NCI-H510A (cell line): ENCODE data around the gene XPNPEP2.

Experiments used
- DNase-seq: peaks from one replicate; lab custom pipeline; 2025; lab: John Stamatoyannopoulos, UW

The XPNPEP2 gene

DNA sequence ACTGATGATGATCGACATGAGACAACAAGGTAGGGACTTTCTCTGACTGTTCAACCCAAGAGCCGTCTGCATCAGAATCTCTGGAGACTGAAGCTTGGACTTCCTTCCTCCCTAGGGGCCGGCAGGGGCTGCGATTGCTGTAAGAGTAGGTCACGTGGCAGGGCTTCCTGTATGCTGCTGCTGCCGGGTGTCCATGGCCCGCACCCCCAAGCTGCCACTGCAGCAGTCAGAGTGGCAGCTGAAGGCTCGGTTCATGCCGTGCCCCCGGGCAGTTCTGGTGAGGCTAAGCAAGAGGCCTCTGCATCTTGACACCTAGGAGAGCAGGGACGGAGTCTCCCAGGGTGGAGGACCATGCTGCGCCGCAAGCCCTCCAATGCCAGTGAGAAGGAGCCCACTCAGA is 41.0 kb downstream of the XPNPEP2 start, which contains the start of gene SASH3:
Gene SASH3 (plus strand): TSS at position 203 of the 400 bp plus-strand sequence. CDS start 149 bp downstream, at position 352.
- DNase-seq, result no peak

DNA sequence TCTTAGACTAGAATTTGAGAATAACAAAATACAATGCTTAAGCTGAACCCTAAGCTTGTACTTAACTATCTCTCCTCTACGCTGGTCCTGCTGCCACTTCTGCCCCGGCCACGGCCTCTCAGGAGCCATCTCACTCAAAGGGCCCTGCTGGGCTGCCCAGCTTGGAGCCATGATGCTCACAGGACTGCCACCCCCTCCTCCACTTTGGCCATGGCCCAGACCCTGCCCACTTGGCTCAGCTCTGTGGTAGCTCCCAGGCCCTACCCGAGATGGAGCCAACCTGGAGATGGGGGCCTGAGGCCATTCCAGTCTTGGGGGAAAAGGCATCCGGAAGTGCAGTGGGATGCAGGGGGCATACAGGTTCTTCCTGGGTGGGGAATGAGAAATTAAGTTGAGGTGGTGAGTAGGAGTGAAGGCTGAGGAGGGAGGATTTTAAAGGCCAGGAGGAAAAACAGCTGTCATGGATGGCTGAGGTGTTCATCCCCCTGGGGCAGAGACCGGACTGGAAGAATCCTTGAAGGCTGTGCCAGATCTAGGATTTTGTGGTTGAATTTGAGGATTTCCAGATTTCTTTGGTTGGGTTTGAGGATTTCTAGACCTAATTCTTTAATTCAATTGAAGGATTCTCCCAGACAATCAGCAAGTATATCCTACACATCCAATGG is 41.8 kb downstream of the XPNPEP2 start:
- DNase-seq, result no peak

- DNase-seq, result no peak
Observed at GRCh38 chrX:129781134-129781672, 42.4 kb downstream of the XPNPEP2 start.

- DNase-seq, result no peak
Observed at GRCh38 chrX:129781680-129782495, 43.1 kb downstream of the XPNPEP2 start.

DNA sequence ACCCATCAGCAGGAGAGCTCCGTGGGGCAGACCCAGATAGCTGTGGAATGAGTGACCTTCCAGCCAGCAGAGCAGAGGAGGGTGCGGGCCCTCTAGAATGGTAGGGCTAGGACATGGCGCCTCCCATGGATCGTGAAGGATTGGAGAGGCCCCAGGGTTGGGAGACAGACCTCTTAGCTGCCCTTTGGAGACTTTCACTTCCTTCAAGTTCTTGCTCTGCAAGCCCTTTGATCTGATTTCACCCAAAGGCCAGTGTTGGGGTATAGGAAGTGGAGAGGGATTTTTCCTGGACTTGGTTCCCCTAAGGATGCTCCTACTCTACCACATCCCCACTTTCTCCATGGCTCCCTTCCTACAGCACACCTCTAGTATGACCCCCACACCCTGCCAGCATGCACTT is 43.9 kb downstream of the XPNPEP2 start:
- no peak for DNase-seq

GRCh38 chrX:129783291-129783713 is 44.5 kb downstream of the XPNPEP2 start:
- no peak for DNase-seq

DNA sequence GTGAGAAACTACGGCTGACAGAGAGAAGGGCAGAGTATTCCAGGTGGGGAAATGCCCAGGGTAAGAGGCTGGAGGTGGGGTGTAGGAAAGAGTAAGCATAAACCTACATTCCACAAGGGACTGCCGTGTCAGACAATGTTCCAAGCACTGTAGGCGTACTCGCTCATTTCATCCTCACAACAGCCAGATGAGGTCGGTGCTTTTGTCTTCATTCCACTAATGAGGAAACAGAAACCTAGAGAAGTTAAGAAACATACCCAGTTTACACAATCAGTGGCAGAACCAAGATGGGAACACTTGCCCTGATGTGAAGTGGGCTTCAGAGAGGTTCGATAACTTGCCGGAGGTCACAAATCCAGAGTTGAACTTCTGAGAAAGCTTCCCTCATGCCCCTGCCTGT is 45.6 kb downstream of the XPNPEP2 start:
- no peak for DNase-seq

DNA sequence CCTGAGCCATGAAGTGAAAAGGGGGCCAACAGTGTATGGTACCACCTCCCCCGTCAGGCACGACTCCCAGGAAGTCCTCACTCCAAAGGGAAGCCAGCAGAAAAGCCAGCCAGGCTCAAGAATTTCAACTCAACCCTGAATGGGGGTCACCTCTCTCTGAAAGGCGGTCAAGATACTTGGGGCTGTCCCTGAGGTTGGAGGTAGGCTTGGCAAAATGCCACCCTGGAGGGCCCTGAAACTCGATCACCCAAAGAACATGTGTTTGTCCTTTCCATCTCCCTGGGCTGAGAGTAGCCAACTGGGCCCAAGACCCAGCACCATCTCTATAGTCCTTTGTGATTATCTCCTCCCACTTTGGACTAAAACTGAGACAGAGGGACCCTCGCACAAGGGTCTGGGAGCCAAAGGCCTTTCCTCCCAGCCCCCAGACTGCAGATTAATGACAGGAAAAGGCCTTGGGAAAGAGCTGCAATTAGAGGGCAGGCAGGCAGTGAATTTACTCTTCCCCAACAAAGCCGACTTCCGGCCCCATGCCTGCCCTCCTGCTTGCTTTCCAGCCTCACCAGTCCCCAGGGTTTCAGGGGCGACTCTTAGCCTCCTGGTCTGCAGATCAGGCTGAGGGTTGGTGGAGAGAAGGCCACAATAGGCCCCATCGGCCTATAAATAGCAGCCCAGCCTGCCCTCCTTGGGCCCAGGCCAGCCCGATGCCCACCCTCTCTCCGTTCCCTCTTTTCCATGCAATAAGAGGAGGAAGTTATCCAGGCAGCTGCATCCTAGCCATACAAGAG is 46.6 kb downstream of the XPNPEP2 start:
- DNase-seq, result no peak

- DNase-seq, result no peak
Observed at GRCh38 chrX:129786210-129786651, 47.5 kb downstream of the XPNPEP2 start.

DNA sequence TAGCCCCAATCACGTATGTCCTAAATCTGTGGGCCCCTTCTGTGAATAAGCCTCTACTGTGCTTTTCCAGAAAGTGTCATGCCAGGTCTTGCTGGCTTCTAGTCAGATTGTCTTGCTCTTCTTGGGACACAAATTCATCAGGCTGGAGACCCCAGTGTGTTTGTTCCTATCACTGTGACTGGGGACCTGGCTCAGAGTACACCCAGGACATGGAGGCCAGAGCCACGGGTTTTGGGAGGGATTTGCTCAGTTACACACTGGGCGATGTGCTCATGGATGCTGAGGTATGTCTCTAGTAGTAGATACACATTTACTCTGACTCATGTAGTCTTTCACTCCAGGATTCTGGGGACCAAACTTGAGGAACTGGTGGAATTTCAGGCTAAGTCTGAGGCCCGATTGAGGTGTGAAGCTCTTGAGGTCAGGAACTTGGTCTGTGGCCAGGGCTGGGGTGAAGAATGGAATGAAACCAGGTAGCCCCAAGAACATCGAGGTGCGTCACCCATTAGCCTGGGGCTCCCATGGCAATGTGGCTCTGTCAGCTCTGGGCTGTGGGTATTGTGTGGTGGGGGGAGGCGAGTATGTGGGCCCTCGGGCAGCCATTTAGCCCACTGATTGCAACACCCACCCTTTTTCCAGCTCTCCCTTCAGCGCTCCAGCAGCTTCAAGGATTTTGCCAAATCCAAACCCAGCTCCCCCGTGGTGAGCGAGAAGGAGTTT is 48.7 kb downstream of the XPNPEP2 start:
- no peak for DNase-seq

DNA sequence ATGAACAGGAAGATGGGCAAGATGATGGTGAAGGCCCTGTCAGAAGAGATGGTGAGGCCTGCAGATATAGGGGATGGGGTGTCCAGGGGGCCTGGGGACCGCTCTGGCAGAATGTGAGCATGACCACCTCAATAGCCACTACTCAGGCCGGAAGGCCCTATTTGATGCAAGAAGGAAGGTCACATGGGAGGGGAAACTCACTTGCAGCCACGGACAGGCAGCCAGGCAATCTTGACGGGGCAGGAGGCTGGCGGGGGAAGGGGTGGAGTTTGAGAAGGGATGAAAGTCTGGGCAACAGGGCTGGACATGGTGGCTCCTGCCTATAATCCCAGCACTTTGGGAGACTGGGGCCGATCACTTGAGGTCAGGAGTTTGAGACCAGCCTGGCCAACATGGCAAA is 49.7 kb downstream of the XPNPEP2 start:
- no peak for DNase-seq

GRCh38 chrX:129790146-129790545 is 51.4 kb downstream of the XPNPEP2 start:
- no peak for DNase-seq

DNA sequence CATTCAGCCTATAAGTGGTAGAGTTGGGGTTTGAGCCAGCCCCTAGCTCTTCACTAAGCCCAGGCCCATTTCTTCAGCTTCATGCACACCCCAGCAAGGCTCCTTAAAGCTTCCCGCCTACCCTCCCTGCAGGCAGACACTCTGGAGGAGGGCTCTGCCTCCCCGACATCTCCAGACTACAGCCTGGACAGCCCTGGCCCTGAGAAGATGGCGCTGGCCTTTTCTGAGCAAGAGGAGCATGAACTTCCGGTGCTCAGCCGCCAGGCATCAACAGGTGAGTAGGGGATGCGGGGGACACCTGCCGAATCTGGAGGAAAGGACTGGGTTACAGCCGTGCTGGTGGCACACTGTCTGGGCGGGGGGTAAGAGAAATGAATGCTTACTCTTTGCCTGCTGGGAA is 52.0 kb downstream of the XPNPEP2 start:
- DNase-seq, result no peak

DNA sequence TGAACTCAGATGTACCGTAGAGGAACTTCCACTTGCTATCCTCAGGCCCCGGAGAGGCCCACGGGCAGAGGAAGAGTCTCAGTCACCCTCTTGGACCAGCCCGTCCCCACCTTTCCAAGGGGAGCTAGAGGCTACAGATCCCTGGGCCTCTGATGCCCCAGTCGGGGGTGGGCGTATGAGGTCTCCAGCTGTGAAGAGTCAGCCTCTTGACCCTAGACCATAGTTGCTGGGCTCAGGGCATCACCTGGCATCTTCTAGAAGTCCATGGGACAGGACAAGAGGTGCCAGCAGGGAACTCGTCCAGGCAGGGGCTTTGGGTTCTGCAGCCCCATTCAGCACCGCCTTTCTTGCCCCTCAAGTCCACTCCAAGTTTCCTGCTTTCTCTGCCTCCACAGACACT is 52.6 kb downstream of the XPNPEP2 start:
- no peak for DNase-seq

- DNase-seq, result no peak
Observed at GRCh38 chrX:129791961-129792570, 53.3 kb downstream of the XPNPEP2 start.

- no peak for DNase-seq
Observed at GRCh38 chrX:129792586-129793291, 54.0 kb downstream of the XPNPEP2 start.

DNA sequence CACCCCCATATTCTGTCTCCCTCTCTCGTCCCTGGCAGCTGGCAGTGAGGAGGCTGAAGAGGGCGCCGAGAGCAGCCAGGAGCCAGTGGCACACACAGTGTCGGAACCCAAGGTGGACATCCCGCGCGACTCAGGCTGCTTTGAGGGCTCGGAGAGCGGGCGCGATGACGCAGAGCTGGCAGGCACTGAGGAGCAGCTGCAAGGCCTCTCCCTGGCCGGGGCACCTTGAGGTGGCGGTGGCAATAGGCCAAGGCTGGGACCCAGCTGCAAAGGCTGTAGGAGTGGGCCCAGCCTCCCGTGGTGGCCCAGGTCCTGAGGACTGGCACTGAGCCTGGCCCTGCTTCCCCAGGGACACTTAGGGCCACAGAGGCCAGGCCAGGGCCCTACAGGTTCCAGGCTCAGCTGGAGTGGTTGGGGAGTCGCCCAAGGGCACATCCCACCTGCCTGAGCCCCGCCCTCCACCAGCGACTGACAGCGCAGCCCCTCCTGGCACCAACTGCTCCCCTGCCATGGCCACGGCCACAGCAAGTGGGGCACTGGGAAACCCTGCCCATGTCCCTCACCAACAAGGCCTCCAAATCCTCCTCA is 54.9 kb downstream of the XPNPEP2 start:
- DNase-seq, result no peak

DNA sequence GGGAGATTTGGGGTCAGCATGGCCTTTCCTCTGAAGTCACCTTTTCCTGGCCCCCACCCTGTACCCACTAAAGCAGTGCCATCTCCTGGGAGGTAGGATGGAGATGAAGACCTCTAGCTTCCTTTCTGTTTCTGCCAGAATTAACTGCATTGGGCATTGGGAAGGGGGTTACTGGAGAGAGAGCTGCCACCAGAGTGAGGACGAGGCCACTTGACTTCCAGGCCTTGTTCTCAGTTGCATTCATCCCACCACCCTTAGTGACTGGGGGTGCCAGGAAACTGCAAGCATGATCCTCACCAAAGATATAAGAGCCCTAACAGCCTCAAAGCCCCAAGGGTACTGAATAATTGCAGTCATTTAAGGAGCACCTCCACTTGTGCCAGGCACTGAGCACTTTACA is 56.8 kb downstream of the XPNPEP2 start:
- DNase-seq, result no peak

DNA sequence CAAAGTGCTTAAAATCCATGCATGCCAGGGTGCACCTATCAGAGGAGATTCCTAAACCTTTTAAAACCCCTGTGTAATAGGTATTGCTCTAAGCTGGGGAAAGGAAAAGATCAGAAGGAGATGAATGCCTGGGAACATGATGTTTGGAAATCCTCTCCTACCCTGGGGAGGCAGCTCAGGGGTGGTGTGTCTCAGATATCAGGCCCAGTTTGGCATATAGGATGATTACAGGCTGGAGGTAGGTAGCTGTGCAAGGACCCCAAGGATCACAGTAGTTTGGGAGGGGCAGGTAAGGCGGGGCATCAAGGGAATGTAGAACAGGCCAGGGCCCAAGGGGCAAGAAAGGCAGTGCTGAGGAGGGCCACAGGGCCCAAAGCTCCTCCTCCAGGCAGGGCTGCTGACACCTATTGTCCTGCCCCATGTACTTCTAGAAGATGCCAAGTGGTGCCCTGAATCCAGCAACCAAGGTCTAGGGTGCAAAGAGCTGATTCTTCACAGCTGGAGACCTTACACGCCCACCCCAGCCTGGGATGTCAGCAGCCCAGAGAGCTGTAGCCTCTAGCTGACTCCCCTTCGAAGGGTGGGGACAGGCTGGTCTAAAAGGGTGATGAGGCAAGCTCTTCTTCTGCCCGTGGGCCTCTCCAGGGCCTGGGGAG is 58.6 kb downstream of the XPNPEP2 start:
- DNase-seq, result no peak

DNA sequence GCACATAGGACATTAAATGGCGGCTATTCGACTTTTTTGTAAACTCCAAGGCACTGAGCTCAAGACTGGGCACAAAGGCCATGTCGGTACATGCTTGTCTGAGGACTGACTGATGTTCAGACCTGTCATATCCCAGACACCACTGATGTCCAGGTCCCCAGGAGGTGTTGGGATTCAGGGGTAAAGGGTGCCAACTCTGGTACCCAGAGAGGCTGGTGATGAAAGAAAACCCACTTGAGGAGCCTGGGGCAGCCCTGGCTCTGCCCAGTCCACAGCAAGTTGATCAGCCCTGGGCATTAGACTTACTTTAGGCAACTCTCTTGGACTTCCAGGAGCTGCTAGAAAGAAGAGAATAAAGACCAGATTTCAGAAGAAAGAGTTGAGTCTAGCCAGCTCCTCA is 59.7 kb downstream of the XPNPEP2 start:
- no peak for DNase-seq
